BJ (cell line): Measurements from ENCODE around the gene ATAD3A. TPM values are rescaled to one million over a fixed set of nuclear protein-coding genes. Genes with fewer than 3 reads are reported as not detected.
"Not testable (repeated sequence)": the region's sequence is repeated elsewhere in the genome, so short reads cannot be mapped to it uniquely, and the experiment has no call there.

ENCODE experiments used
- CTCF ChIA-PET: fragments of 350-600 bp; formaldehyde crosslinking; extraction: SDS; loops from one replicate; lab custom pipeline; 2021; ENCODE audit warnings: antibody characterized with exemption, inconsistent platforms; lab: Yijun Ruan, JAX
- POLR2A ChIA-PET: fragments of 300-600 bp; sonication (Branson Sonifier 250); formaldehyde crosslinking; extraction: SDS; loops from one replicate; lab custom pipeline; 2021; ENCODE audit warnings: antibody characterized with exemption; lab: Charles Lee
- DNase-seq: peaks from one replicate; pipeline ENCODE4 v3.0.0-alpha.2; 2011; ENCODE audit warnings: low read depth
- H3K27me3 ChIP-seq: 2 replicates; pipeline ENCODE4 v1.6.0; 2011; ENCODE audit warnings: low read length; ENCODE audit not compliant: control insufficient read depth, insufficient read depth
- H3K36me3 ChIP-seq: 2 replicates; pipeline ENCODE4 v1.5.1; 2011; ENCODE audit warnings: low read length; ENCODE audit not compliant: control insufficient read depth, insufficient read depth
- H3K4me3 ChIP-seq: 2 replicates; pipeline ENCODE4 v1.5.1; 2011; ENCODE audit warnings: low read depth, mild to moderate bottlenecking, control low read depth, low read length
- polyA plus RNA-seq: library from polyadenylated mRNA; depleted of rRNA; stranded (reverse); fragments of >200 nt; gene quantifications from 2 replicates; pipeline ENCODE4 v1.2.3, GENCODE V29; 2011
- TF ChIP-seq, protein P1 (sequence below): IDR thresholded peaks from 2 replicates; pipeline ENCODE4 v1.5.1; 2011; ENCODE audit warnings: low read depth, mild to moderate bottlenecking, control low read depth, inconsistent platforms, low read length, moderate library complexity; ENCODE audit not compliant: insufficient read depth

The ATAD3A gene
- polyA plus RNA-seq, 1 experiment, result 19.7 TPM

DNA sequence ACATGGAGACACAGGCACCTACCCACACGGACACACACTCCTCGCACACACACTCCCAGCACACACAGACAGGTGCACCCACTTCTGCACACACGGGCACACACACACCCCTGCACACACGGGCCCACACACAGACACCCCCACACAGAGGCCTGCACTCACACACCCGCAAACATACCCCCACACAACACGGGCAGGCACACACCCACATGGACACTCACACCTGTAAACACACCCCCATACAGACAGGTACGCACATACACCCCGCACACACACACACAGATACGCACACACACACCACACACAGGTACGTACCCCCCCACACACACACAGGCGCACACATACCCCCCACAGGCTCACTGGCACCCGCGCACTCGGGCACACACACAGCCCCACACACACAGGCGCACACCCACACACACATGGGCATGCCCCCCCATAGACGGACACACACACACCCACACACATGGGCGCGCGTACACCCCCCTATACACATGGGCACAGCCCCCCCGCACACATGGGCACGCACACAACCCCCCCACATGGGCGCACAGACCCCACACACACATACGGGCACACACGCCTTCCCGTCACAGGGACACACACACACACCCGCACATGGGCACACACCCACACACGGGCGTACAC lies 6.1 kb downstream of the ATAD3A start:
- CTCF ChIA-PET, result no interaction called here
- TF ChIP-seq, protein P1, sequence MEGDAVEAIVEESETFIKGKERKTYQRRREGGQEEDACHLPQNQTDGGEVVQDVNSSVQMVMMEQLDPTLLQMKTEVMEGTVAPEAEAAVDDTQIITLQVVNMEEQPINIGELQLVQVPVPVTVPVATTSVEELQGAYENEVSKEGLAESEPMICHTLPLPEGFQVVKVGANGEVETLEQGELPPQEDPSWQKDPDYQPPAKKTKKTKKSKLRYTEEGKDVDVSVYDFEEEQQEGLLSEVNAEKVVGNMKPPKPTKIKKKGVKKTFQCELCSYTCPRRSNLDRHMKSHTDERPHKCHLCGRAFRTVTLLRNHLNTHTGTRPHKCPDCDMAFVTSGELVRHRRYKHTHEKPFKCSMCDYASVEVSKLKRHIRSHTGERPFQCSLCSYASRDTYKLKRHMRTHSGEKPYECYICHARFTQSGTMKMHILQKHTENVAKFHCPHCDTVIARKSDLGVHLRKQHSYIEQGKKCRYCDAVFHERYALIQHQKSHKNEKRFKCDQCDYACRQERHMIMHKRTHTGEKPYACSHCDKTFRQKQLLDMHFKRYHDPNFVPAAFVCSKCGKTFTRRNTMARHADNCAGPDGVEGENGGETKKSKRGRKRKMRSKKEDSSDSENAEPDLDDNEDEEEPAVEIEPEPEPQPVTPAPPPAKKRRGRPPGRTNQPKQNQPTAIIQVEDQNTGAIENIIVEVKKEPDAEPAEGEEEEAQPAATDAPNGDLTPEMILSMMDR, result no peak

DNA sequence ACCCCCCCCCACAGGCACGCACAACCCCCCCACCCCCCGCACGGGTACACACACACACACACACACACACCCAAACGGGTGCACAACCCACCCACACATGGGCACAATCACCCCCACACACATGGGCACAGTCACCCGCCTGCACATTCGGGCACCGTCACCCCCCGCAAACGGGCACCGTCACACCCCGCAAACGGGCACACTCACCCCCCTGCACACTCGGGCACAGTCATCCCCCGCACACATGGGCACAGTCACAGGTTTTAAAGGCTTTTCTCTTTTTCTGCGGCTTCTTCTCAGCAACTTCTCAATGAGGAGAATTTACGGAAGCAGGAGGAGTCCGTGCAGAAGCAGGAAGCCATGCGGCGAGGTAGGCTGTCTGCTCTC lies 6.7 kb downstream of the ATAD3A start:
- POLR2A ChIA-PET, CTCF ChIA-PET: not testable (repeated sequence)

More for the DNA sequence above, 6.1 kb downstream of the ATAD3A start:
- H3K36me3 ChIP-seq, result peaks cover 15% of the 10 kb centered on the region
- POLR2A ChIA-PET, result no interaction called here
- no peak for DNase-seq
- no peak overlapping the region for H3K4me3 ChIP-seq
- no peaks in the 10 kb centered on the region for H3K27me3 ChIP-seq

DNA sequence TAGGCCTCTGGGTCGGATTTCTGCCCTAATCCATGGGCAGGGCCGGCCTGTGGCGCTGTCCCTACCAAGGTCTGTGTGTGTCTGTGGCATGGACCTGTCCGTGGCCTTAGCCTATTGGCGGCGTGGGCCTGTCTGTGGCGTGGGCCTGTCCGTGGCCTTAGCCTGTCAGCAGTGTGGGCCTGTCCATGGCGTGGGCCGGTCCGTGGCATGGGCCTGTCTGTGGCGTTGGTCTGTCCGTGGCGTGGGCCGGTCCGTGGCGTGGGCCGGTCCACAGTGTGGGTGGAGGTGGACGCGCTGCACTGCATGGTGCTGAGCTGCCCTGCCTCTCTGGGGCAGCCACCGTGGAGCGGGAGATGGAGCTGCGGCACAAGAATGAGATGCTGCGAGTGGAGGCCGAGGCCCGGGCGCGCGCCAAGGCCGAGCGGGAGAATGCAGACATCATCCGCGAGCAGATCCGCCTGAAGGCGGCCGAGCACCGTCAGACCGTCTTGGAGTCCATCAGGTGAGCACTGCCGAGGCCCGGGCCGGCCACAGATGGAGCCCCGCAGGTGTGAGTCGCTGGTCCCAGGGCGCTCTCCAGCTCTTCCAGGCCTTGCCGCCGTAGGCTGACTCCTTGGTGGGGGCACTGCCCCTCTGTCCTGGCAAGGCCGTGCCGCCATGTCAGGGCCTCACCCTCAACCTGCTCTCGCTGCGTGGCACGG lies 8.0 kb downstream of the ATAD3A start:
- H3K4me3 ChIP-seq, CTCF ChIA-PET: not testable (repeated sequence)

More for the DNA sequence above, 6.7 kb downstream of the ATAD3A start:
- not testable (repeated sequence) for H3K27me3 ChIP-seq, H3K4me3 ChIP-seq, DNase-seq
- peaks cover 15% of the 10 kb centered on the region for H3K36me3 ChIP-seq

DNA sequence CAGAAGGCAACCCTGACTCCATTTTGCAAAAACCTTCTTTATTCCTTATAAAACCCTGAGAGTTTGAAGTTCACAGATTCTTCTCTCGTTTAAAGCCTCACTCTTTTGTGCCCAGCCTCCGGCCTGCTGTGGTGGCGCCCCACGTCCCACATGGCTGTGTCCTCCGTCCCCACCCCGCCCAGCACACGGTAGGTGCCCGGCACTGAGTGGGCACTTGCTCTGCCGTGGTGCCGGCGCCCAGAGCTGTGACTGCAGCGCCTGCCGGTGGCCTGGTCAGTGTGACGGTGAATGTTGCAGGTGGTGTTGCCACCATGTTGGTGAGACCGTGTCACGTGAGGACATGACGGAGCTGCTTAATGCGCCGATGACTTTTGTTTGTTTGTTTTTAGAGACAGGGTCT lies 9.4 kb downstream of the ATAD3A start:
- TF ChIP-seq, protein P1, result no peak
- ChIA-PET CTCF (no interaction called here), POLR2A (no interaction called here)
- no peak for DNase-seq
- Histone ChIP-seq H3K36me3 (peaks cover 16% of the 10 kb centered on the region), H3K27me3 (no peaks in the 10 kb centered on the region), H3K4me3 (no peak overlapping the region)

More for the DNA sequence above, 8.0 kb downstream of the ATAD3A start:
- H3K27me3 ChIP-seq, DNase-seq, POLR2A ChIA-PET: not testable (repeated sequence)
- H3K36me3 ChIP-seq, result peaks cover 17% of the 10 kb centered on the region

DNA sequence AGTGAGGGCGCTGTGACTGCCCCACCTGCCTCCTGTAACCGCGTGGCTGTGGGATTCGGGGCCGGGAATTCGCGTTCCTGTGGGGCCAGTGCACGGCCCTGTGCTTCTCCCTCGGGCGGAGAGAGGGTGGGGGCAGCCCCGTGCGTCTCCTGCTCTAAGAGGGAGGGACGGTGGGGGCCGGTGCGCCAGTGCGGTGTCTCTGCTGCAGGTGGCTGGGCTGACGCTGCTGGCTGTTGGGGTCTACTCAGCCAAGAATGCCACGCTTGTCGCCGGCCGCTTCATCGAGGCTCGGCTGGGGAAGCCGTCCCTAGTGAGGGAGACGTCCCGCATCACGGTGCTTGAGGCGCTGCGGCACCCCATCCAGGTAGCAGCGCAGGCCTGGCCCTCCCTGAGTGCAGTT lies 10.6 kb downstream of the ATAD3A start:
- POLR2A ChIA-PET, CTCF ChIA-PET, DNase-seq, H3K27me3 ChIP-seq, H3K4me3 ChIP-seq: not testable (repeated sequence)
- peaks cover 18% of the 10 kb centered on the region for H3K36me3 ChIP-seq

DNA sequence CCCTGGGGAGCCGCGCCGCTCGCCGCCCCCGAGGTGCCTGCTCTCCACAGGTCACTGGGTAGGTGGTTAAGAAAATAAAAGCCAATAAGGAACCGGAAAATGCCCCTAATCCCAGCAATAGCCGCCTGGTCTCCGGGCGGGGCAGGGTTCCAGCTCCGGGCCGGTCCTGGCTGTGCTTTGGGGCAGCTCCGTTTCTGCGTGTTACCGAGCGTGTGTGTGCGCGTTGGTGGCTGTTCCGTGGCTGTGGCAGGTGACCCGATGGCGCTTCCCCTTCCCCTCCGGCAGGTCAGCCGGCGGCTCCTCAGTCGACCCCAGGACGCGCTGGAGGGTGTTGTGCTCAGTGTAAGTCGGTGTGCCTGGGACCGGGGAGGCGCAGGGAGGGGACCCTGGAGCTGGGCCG lies 11.3 kb downstream of the ATAD3A start:
- H3K4me3 ChIP-seq, CTCF ChIA-PET, DNase-seq, POLR2A ChIA-PET, H3K27me3 ChIP-seq: not testable (repeated sequence)
- peaks cover 13% of the 10 kb centered on the region for H3K36me3 ChIP-seq

DNA sequence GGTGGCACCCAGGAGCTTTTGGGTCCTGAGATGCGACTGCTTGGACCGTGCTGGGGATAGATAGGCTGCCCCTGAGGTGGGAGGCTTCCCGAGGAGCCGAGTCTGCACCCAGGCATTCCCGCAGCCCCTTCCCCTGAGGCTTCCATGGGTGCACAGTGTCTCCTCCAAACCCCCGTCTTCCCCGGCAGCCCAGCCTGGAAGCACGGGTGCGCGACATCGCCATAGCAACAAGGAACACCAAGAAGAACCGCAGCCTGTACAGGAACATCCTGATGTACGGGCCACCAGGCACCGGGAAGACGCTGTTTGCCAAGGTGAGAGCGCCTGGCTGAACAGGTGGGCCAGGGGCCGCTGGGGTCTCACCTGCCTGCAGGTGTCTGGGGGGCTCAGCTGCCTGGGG lies 11.7 kb downstream of the ATAD3A start:
- H3K27me3 ChIP-seq, POLR2A ChIA-PET, DNase-seq, H3K4me3 ChIP-seq, CTCF ChIA-PET: not testable (repeated sequence)
- H3K36me3 ChIP-seq, result peaks cover 11% of the 10 kb centered on the region

DNA sequence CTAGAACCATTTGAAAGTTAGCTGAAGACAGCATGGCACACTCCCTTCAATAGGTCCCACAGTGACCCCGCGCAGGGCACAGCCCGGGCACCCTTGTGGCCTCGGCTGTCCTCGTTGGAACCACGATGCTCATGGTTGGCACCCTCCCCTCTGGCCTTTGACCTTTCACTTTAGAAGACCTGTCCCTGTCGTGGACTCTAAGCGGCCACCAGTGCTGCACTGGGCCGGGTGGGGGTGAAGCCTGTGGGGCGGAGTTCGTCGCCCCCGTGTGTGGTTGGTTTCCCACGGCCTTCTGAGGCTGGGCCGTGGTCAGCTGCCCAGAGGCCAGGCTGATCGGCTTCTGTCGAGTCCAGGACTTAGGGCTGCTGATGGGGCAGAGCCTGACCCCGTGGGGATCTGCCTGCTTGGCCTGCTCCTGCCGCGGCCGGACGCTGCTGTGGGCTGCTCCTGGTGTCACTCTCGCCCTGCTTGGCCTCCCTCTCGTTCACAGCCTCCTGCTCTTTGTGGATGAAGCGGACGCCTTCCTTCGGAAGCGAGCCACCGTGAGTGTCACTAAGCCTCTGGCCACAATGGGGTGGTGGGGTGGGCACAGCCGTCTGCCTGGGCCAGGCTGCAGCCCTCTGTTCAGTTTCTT lies 12.9 kb downstream of the ATAD3A start:
- peaks cover 17% of the 10 kb centered on the region for H3K36me3 ChIP-seq
- CTCF ChIA-PET, H3K4me3 ChIP-seq, POLR2A ChIA-PET, H3K27me3 ChIP-seq, DNase-seq: not testable (repeated sequence)

DNA sequence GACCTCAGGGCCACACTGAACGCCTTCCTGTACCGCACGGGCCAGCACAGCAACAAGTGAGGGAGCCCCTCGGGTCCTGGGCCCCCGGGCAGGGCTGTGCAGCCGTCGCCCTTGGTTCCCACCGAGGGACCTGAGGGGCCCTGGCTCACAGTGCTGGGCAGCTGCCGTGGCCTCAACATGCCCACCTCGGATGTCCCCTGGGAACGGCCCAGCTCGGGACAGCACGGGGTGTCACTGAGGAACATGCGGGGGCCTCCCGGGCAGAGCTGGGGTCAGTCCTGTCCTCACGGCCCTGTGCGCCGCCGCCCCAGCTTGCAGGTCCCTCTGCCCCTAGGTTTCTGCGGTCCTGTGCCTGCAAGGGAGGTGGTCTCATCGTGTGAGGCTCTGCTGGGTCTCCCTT lies 14.5 kb downstream of the ATAD3A start:
- peaks cover 14% of the 10 kb centered on the region for H3K36me3 ChIP-seq
- DNase-seq, CTCF ChIA-PET, H3K4me3 ChIP-seq, H3K27me3 ChIP-seq, POLR2A ChIA-PET: not testable (repeated sequence)
